SK-N-SH treated with all-trans-retinoic acid at 6 μM for 48 hours (cell line): Measurements from ENCODE around the gene CCNC.

ENCODE experiments used
- ATAC-seq: fragments of 200-7000 bp; cut with Tn5 transposase; 3 replicates; pipeline ENCODE4 v1.9.1; 2020; ENCODE audit warnings: mild to moderate bottlenecking, moderate library complexity
- ARNTL ChIP-seq: fragments of 450-650 bp; formaldehyde crosslinking; IDR thresholded peaks from 2 replicates; pipeline ENCODE4 v1.5.0; 2020; ENCODE audit warnings: low read depth, mild to moderate bottlenecking, moderate library complexity, borderline replicate concordance
- BACH2 ChIP-seq: fragments of 250-450 bp; sonication (Bioruptor Pico); IDR thresholded peaks from 2 replicates; pipeline ENCODE4 v1.9.0; 2021; ENCODE audit warnings: mild to moderate bottlenecking, borderline replicate concordance
- CREB5 ChIP-seq: fragments of 250-450 bp; sonication (Bioruptor Pico); IDR thresholded peaks from 2 replicates; pipeline ENCODE4 v1.5.1; 2020; ENCODE audit warnings: low read depth, mild to moderate bottlenecking, moderate library complexity
- CSRNP3 ChIP-seq: fragments of 250-450 bp; sonication (Bioruptor Pico); IDR thresholded peaks from 2 replicates; pipeline ENCODE4 v1.5.1; 2021; ENCODE audit warnings: mild to moderate bottlenecking, moderate library complexity
- ESRRG ChIP-seq: fragments of 250-450 bp; sonication (Bioruptor Pico); IDR thresholded peaks from 2 replicates; pipeline ENCODE4 v1.6.1; 2021; ENCODE audit warnings: mild to moderate bottlenecking
- GLIS3 ChIP-seq: fragments of 250-450 bp; sonication (Bioruptor Pico); IDR thresholded peaks from 2 replicates; pipeline ENCODE4 v1.5.0; 2020; ENCODE audit warnings: mild to moderate bottlenecking, moderate library complexity
- OSR1 ChIP-seq: fragments of 250-450 bp; sonication (Bioruptor Pico); IDR thresholded peaks from 2 replicates; pipeline ENCODE4 v1.8.0; 2022; ENCODE audit warnings: moderate library complexity, mild to moderate bottlenecking, inconsistent platforms
- PATZ1 ChIP-seq: fragments of 250-450 bp; sonication (Bioruptor Pico); IDR thresholded peaks from 2 replicates; pipeline ENCODE4 v1.8.0; 2020; ENCODE audit warnings: mild to moderate bottlenecking, moderate library complexity, borderline replicate concordance
- POU6F1 ChIP-seq: fragments of 250-450 bp; sonication (Bioruptor Pico); IDR thresholded peaks from 2 replicates; pipeline ENCODE4 v1.8.0; 2021; ENCODE audit warnings: low read depth, mild to moderate bottlenecking, moderate library complexity, borderline replicate concordance
- SNAI2 ChIP-seq: fragments of 250-450 bp; sonication (Bioruptor Pico); IDR thresholded peaks from 2 replicates; pipeline ENCODE4 v1.5.0; 2020; ENCODE audit warnings: mild to moderate bottlenecking, moderate library complexity
- TCF4 ChIP-seq: fragments of 250-450 bp; sonication (Bioruptor Pico); IDR thresholded peaks from 2 replicates; pipeline ENCODE4 v1.8.0; 2021; ENCODE audit warnings: mild to moderate bottlenecking, moderate library complexity, borderline replicate concordance
- TOX ChIP-seq: fragments of 250-450 bp; sonication (Bioruptor Pico); IDR thresholded peaks from 2 replicates; pipeline ENCODE4 v1.8.0; 2021; ENCODE audit warnings: mild to moderate bottlenecking, moderate library complexity, borderline replicate concordance
- TSHZ2 ChIP-seq: fragments of 250-450 bp; sonication (Bioruptor Pico); IDR thresholded peaks from 2 replicates; pipeline ENCODE4 v1.5.0; 2020; ENCODE audit warnings: mild to moderate bottlenecking, moderate library complexity
- ZC3H10 ChIP-seq: fragments of 250-450 bp; sonication (Bioruptor Pico); IDR thresholded peaks from 2 replicates; pipeline ENCODE4 v1.5.1; 2021; ENCODE audit warnings: mild to moderate bottlenecking, moderate library complexity
- ZFP3 ChIP-seq: fragments of 250-450 bp; sonication (Bioruptor Pico); IDR thresholded peaks from 2 replicates; pipeline ENCODE4 v1.5.0; 2020; ENCODE audit warnings: mild to moderate bottlenecking, moderate library complexity
- ZFP30 ChIP-seq: fragments of 450-650 bp; formaldehyde crosslinking; IDR thresholded peaks from 2 replicates; pipeline ENCODE4 v1.5.0; 2022; ENCODE audit warnings: mild to moderate bottlenecking, moderate library complexity
- ZNF565 ChIP-seq: fragments of 450-650 bp; formaldehyde crosslinking; conservative IDR thresholded peaks from 2 replicates; pipeline ENCODE4 v1.5.0; 2020; ENCODE audit warnings: low read depth, mild to moderate bottlenecking, moderate library complexity
- ZNF70 ChIP-seq: fragments of 450-650 bp; formaldehyde crosslinking; IDR thresholded peaks from 2 replicates; pipeline ENCODE4 v1.5.0; 2020; ENCODE audit warnings: mild to moderate bottlenecking, moderate library complexity

Gene CCNC

GRCh38 chr6:99614430-99615186 is 46.1 kb upstream of the CCNC start (continued):
- TF ChIP-seq PATZ1 (CRISPR knock-in tag), result no peak
- TF ChIP-seq, all 23 proteins: peak for 0

GRCh38 chr6:99613705-99614429 is 45.4 kb upstream of the CCNC start:
- no peak for TF ChIP-seq ZNF565 (CRISPR knock-in tag)
- no peak for TF ChIP-seq ESRRG (CRISPR knock-in tag)
- no peak for TF ChIP-seq ZC3H10 (CRISPR knock-in tag)
- TF ChIP-seq ZFP3 (CRISPR knock-in tag), result no peak
- TF ChIP-seq ARNTL, result no peak
- no peak for TF ChIP-seq TCF4 (CRISPR knock-in tag)
- TF ChIP-seq TOX (CRISPR knock-in tag), result no peak
- no peak for TF ChIP-seq SNAI2 (CRISPR knock-in tag)
- no peak for TF ChIP-seq CSRNP3 (CRISPR knock-in tag)
- TF ChIP-seq POU6F1 (CRISPR knock-in tag), result no peak
- TF ChIP-seq TSHZ2 (CRISPR knock-in tag), result no peak
- peak; percentile 64 for ATAC-seq

GRCh38 chr6:99613409-99613704 is 44.9 kb upstream of the CCNC start:
- ATAC-seq, result peak; percentile 89
- TF ChIP-seq ZFP3 (CRISPR knock-in tag), result no peak
- TF ChIP-seq CREB5 (CRISPR knock-in tag), result no peak
- no peak for TF ChIP-seq ZFP30
- no peak for TF ChIP-seq ARNTL
- TF ChIP-seq BACH2 (CRISPR knock-in tag), result no peak
- TF ChIP-seq SNAI2 (CRISPR knock-in tag), result no peak
- TF ChIP-seq ZC3H10 (CRISPR knock-in tag), result no peak
- TF ChIP-seq GLIS3 (CRISPR knock-in tag), result no peak
- no peak for TF ChIP-seq PATZ1 (CRISPR knock-in tag)
- TF ChIP-seq TCF4 (CRISPR knock-in tag), result no peak
- no peak for TF ChIP-seq OSR1 (CRISPR knock-in tag)
- TF ChIP-seq ZNF70 (CRISPR knock-in tag), result no peak
- TF ChIP-seq, all 23 proteins: peak for 0
